ENCODE measurements around the gene KIRREL3. TPM values are rescaled to one million over a fixed set of nuclear protein-coding genes. Genes with fewer than 3 reads are reported as not detected.

The KIRREL3 gene
- total RNA-seq, 3 donors from 2014 or later, result 0.32 to 0.33 TPM; not detected in 1

DNA sequence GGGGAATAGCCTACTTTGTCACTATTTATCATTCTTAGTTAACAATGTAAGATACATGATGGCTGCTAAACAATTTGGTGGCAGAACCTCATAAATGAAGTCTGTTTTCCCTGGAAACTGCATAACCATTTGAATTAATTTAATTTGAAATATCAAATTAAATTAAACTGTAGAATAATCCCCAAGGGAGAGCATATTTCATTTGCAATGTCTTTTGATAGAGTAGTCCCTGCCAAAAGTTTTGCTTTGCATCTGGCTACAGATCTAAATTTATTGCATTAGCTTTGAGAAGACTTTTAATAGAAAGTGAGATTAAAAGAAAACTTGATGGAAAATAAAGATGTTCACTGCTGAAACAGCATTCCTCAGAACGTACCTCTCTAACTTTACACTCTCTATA is 246.6 kb downstream of the KIRREL3 start:
- no peak for DNase-seq (ENCODE audit: low spot score in 2 of 2)
- Histone ChIP-seq H3K27ac (no peak overlapping the region), H3K27me3 (no peaks in the 10 kb centered on the region), H3K4me1 (no peaks in the 10 kb centered on the region), H3K36me3 (no peaks in the 10 kb centered on the region), H3K9me3 (no peaks in the 10 kb centered on the region), H3K4me3 (no peak overlapping the region)
- TF ChIP-seq, protein P1, sequence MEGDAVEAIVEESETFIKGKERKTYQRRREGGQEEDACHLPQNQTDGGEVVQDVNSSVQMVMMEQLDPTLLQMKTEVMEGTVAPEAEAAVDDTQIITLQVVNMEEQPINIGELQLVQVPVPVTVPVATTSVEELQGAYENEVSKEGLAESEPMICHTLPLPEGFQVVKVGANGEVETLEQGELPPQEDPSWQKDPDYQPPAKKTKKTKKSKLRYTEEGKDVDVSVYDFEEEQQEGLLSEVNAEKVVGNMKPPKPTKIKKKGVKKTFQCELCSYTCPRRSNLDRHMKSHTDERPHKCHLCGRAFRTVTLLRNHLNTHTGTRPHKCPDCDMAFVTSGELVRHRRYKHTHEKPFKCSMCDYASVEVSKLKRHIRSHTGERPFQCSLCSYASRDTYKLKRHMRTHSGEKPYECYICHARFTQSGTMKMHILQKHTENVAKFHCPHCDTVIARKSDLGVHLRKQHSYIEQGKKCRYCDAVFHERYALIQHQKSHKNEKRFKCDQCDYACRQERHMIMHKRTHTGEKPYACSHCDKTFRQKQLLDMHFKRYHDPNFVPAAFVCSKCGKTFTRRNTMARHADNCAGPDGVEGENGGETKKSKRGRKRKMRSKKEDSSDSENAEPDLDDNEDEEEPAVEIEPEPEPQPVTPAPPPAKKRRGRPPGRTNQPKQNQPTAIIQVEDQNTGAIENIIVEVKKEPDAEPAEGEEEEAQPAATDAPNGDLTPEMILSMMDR (IDR thresholded peaks at IDR 0.05), result no peak
- TF ChIP-seq POLR2AphosphoS5 (IDR thresholded peaks at IDR 0.05) (no peak), POLR2A (IDR thresholded peaks at IDR 0.05) (no peak)
- intact Hi-C loops (cut with DNase I; ENCODE audit: low total_unique reads), result loop anchor here (5.0 kb wide), 1 partner anchor 227 kb away; no protein-coding TSS in a partner anchor

GRCh38 chr11:126751242-126751641 is 249.3 kb downstream of the KIRREL3 start:
- Histone ChIP-seq H3K4me3 (no peak overlapping the region), H3K4me1 (no peaks in the 10 kb centered on the region), H3K27me3 (no peaks in the 10 kb centered on the region), H3K27ac (no peak overlapping the region), H3K36me3 (no peaks in the 10 kb centered on the region), H3K9me3 (no peaks in the 10 kb centered on the region)
- intact Hi-C loops (cut with DNase I; ENCODE audit: low total_unique reads), result loop anchor here (5.0 kb wide), 1 partner anchor 224 kb away; no protein-coding TSS in a partner anchor
- DNase-seq (ENCODE audit: low spot score in 2 of 2), result no peak
- TF ChIP-seq, protein P1 (IDR thresholded peaks at IDR 0.05), result no peak
- TF ChIP-seq POLR2A (IDR thresholded peaks at IDR 0.05) (no peak), POLR2AphosphoS5 (IDR thresholded peaks at IDR 0.05) (no peak)

DNA sequence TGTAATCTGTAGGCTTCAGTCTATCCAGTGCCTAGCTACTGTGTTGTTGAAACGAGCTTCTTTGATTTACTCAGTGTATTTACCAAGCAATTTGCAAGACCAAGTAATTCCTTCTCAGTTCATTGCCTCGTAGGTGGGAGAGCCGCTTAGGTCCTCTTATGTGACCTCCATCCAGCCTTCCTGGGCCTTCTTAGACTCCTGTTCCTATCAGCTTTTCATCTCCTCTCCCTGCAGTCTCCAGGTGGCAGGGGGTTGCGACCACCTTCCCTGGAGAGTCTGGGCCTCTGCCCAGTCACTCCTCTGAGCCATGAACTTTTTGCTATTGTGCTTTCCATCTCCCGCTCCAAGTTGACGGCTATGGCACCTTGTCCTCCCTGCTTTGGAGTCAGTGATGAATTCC is 251.8 kb downstream of the KIRREL3 start:
- H3K9me3 ChIP-seq, result no peaks in the 10 kb centered on the region
- no peaks in the 10 kb centered on the region for H3K27me3 ChIP-seq
- no peaks in the 10 kb centered on the region for H3K4me1 ChIP-seq
- no peak overlapping the region for H3K27ac ChIP-seq
- no peak overlapping the region for H3K4me3 ChIP-seq
- intact Hi-C loops (cut with DNase I; ENCODE audit: low total_unique reads), result no loop called here
- DNase-seq (ENCODE audit: low spot score in 2 of 2), result no peak
- no peak for TF ChIP-seq POLR2AphosphoS5 (IDR thresholded peaks at IDR 0.05)
- no peak for TF ChIP-seq POLR2A (IDR thresholded peaks at IDR 0.05)
- TF ChIP-seq, protein P1 (IDR thresholded peaks at IDR 0.05), result no peak
- no peaks in the 10 kb centered on the region for H3K36me3 ChIP-seq

- Histone ChIP-seq H3K4me1 (no peaks in the 10 kb centered on the region), H3K9me3 (no peaks in the 10 kb centered on the region), H3K27ac (no peak overlapping the region), H3K4me3 (no peak overlapping the region), H3K36me3 (no peaks in the 10 kb centered on the region), H3K27me3 (no peaks in the 10 kb centered on the region)
- DNase-seq (ENCODE audit: low spot score in 2 of 2), result no peak
- TF ChIP-seq, protein P1 (IDR thresholded peaks at IDR 0.05), result no peak
- intact Hi-C loops (cut with DNase I; ENCODE audit: low total_unique reads), result no loop called here
Observed at GRCh38 chr11:126748100-126748791, 252.3 kb downstream of the KIRREL3 start.

- Histone ChIP-seq H3K9me3 (no peaks in the 10 kb centered on the region), H3K4me3 (no peak overlapping the region), H3K27ac (no peak overlapping the region), H3K36me3 (no peaks in the 10 kb centered on the region), H3K27me3 (no peaks in the 10 kb centered on the region), H3K4me1 (no peaks in the 10 kb centered on the region)
- no peak for DNase-seq (ENCODE audit: low spot score in 2 of 2)
- intact Hi-C loops (cut with DNase I; ENCODE audit: low total_unique reads), result no loop called here
- no peak for TF ChIP-seq POLR2A (IDR thresholded peaks at IDR 0.05)
- no peak for TF ChIP-seq POLR2AphosphoS5 (IDR thresholded peaks at IDR 0.05)
- TF ChIP-seq, protein P1 (IDR thresholded peaks at IDR 0.05), result no peak
Observed at GRCh38 chr11:126747315-126747714, 253.3 kb downstream of the KIRREL3 start.
